ENCODE data around the gene CD274. TPM values are rescaled to one million over a fixed set of nuclear protein-coding genes. Genes with fewer than 3 reads are reported as not detected.

The CD274 gene
- total and polyA plus RNA-seq, 2 of the 8 experiments (the other 6 are each of a cell fraction or from before 2014, with no cell fraction given) = 0.08 to 0.15 TPM

GRCh38 chr9:5430912-5431311, 19.4 kb upstream of the CD274 start:
- no peak overlapping the region for H2BK15ac ChIP-seq (ENCODE audit: low read length)
- 93% methylated on average over 2 of the region's 3 CpGs; no CpG with 5 or more reads in 1 of the 2 experiments for WGBS, 2 experiments (ENCODE audit: extremely low coverage in 1 of 2, insufficient coverage in 1 of 2, insufficient read length in 1 of 2, insufficient replicate concordance in 2 of 2, low coverage in 1 of 2, low lambda C conversion rate in 2 of 2, missing lambda C conversion rate in 1 of 2)
- H3K9ac ChIP-seq (replicated peaks in 1 of 4; ENCODE audit: extremely low read depth in 1 of 4, low read depth in 3 of 4, low read length in 3 of 4) = no peak overlapping the region
- no peak overlapping the region for H3K4ac ChIP-seq (replicated peaks; ENCODE audit: insufficient read length, low read depth, low read length)
- no peak overlapping the region for H4K91ac ChIP-seq (replicated peaks; ENCODE audit: insufficient read length, low read length)
- H2BK120ac ChIP-seq (replicated peaks; ENCODE audit: low read depth, low read length) = no peak overlapping the region
- H4K8ac ChIP-seq (ENCODE audit: extremely low read depth, insufficient read depth, low read length) = no peak overlapping the region
- DNase-seq (ENCODE audit: low read depth in 1 of 2, low spot score in 2 of 2) (no peak), FAIRE-seq (no peak)
- TF ChIP-seq CTCF (IDR thresholded peaks at IDR 0.05; ENCODE audit: control extremely low read depth in 1 of 3, insufficient read depth in 1 of 3, low read depth in 1 of 3, low read length in 3 of 3) = peak in 1 of 3 experiments; percentile 19; a peak in 1 of 4 replicates
- TF ChIP-seq ASH2L (IDR thresholded peaks at IDR 0.05; ENCODE audit: low read length) = no peak
- TF ChIP-seq TEAD4 (IDR thresholded peaks at IDR 0.05; ENCODE audit: low read depth, low read length) = no peak
- ChIA-PET CTCF (ENCODE audit: partially characterized antibody) (interaction anchor here (0.6 to 2.9 kb wide), 2 partner anchors 11 to 183 kb away, joined by 3 to 11 read pairs; no protein-coding TSS in a partner anchor), POLR2A (ENCODE audit: partially characterized antibody) (no interaction called here)
- H2BK12ac ChIP-seq (ENCODE audit: low read depth, low read length) = no peak overlapping the region
- H3K18ac ChIP-seq (ENCODE audit: extremely low read depth, low read length) = no peak overlapping the region
- peaks cover 2 to 24% (median 4%) of the 10 kb centered on the region in 4 experiments; a peak in 5 of 8 replicates for H3K36me3 ChIP-seq (ENCODE audit: control insufficient read depth in 2 of 4, insufficient read depth in 4 of 4, low read length in 3 of 4)
- H3K4me2 ChIP-seq (ENCODE audit: insufficient read depth in 1 of 2, low read depth in 2 of 2, low read length in 2 of 2) = no peak overlapping the region
- H3K79me1 ChIP-seq (ENCODE audit: low read depth, low read length) = no peaks in the 10 kb centered on the region
- no peak overlapping the region for H3K14ac ChIP-seq (ENCODE audit: insufficient read length)
- H3K56ac ChIP-seq (replicated peaks; ENCODE audit: insufficient read length, low read depth, low read length) = no peak overlapping the region
- H2AFZ ChIP-seq (ENCODE audit: low read length) = no peak overlapping the region
- H3K27ac ChIP-seq (ENCODE audit: low read depth, low read length) = no peak overlapping the region
- H2BK5ac ChIP-seq (ENCODE audit: low read depth, low read length) = no peak overlapping the region
- no peaks in the 10 kb centered on the region for H3K27me3 ChIP-seq (replicated peaks in 1 of 4; ENCODE audit: control insufficient read depth in 3 of 4, extremely low read depth in 1 of 4, insufficient read depth in 3 of 4, low read length in 3 of 4)
- H3K79me2 ChIP-seq (ENCODE audit: control insufficient read depth in 1 of 2, insufficient read depth in 2 of 2, low read length in 2 of 2) = no peaks in the 10 kb centered on the region
- H2BK20ac ChIP-seq (ENCODE audit: low read length) = no peak overlapping the region
- H3K4me3 ChIP-seq (ENCODE audit: extremely low read depth in 1 of 4, insufficient read depth in 2 of 4, low read depth in 3 of 4, low read length in 4 of 4) = no peak overlapping the region
- H3K23me2 ChIP-seq (ENCODE audit: low read depth, low read length) = no peaks in the 10 kb centered on the region; the same call in 1 of the 2 replicates
- H3K9me3 ChIP-seq (ENCODE audit: insufficient read depth in 2 of 2, low read depth in 1 of 2, low read length in 1 of 2) = peaks cover 3 to 27% of the 10 kb centered on the region in 2 experiments; a peak in 2 of 4 replicates
- H4K20me1 ChIP-seq (replicated peaks in 1 of 2; ENCODE audit: control insufficient read depth in 1 of 2, insufficient read depth in 2 of 2, low read length in 2 of 2) = no peaks in the 10 kb centered on the region
- H3K23ac ChIP-seq (ENCODE audit: insufficient read length) = no peak overlapping the region
- H2AK5ac ChIP-seq (ENCODE audit: low read depth, low read length) = no peak overlapping the region
- no peaks in the 10 kb centered on the region for H3K4me1 ChIP-seq (replicated peaks in 1 of 4; ENCODE audit: control insufficient read depth in 3 of 4, insufficient read depth in 4 of 4, low read length in 3 of 4)
- no peak overlapping the region for H4K5ac ChIP-seq (ENCODE audit: insufficient read length, low read depth, low read length)
